Epithelial cell of esophagus (primary cell): ENCODE results near the gene HBE1.

Experiments
- DNase-seq: peaks from one replicate; pipeline ENCODE4 v3.0.0; 2010; ENCODE audit warnings: low read depth
- H3K4me3 ChIP-seq: 2 replicates; pipeline ENCODE4 v1.5.1; 2011; ENCODE audit warnings: mild to moderate bottlenecking, low read length, control low read depth
- TF ChIP-seq, protein P1 (sequence below): IDR thresholded peaks from 2 replicates; pipeline ENCODE4 v1.5.1; 2011; ENCODE audit warnings: low read depth, mild to moderate bottlenecking, low read length, control low read depth, inconsistent platforms; ENCODE audit not compliant: insufficient read depth; ENCODE audit errors: missing control alignments

The HBE1 gene

DNA sequence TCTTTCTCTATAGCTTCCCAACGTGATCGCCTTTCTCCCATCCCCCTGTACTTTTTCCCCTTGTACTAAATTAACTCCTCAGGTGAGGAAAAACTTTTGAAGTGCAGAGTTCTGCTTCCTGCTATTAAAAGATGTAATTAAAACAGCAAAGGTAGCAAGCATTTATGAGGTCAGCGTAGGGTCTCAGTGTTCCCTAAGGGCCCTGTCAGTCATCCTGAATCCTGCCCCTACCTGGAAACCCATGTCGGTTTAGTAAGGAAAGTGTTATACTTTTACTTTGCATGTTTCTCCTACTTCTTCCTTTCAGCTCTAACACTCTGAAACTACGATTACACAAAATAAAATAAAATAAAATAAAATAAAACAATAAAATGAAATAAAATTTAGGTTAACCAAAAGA, 41.6 kb downstream of the HBE1 start:
- DNase-seq: no peak
- TF ChIP-seq, protein P1, sequence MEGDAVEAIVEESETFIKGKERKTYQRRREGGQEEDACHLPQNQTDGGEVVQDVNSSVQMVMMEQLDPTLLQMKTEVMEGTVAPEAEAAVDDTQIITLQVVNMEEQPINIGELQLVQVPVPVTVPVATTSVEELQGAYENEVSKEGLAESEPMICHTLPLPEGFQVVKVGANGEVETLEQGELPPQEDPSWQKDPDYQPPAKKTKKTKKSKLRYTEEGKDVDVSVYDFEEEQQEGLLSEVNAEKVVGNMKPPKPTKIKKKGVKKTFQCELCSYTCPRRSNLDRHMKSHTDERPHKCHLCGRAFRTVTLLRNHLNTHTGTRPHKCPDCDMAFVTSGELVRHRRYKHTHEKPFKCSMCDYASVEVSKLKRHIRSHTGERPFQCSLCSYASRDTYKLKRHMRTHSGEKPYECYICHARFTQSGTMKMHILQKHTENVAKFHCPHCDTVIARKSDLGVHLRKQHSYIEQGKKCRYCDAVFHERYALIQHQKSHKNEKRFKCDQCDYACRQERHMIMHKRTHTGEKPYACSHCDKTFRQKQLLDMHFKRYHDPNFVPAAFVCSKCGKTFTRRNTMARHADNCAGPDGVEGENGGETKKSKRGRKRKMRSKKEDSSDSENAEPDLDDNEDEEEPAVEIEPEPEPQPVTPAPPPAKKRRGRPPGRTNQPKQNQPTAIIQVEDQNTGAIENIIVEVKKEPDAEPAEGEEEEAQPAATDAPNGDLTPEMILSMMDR: no peak
- no peak overlapping the region for H3K4me3 ChIP-seq

DNA sequence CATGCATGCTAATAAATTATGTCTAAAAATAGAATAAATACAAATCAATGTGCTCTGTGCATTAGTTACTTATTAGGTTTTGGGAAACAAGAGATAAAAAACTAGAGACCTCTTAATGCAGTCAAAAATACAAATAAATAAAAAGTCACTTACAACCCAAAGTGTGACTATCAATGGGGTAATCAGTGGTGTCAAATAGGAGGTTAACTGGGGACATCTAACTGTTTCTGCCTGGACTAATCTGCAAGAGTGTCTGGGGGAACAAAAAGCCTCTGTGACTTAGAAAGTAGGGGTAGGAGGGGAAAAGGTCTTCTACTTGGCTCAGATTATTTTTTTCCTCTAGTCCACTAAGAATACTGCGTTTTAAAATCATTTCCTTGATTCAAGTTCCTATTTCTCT, 42.1 kb downstream of the HBE1 start:
- TF ChIP-seq, protein P1: no peak
- no peak for DNase-seq
- H3K4me3 ChIP-seq: no peak overlapping the region

DNA sequence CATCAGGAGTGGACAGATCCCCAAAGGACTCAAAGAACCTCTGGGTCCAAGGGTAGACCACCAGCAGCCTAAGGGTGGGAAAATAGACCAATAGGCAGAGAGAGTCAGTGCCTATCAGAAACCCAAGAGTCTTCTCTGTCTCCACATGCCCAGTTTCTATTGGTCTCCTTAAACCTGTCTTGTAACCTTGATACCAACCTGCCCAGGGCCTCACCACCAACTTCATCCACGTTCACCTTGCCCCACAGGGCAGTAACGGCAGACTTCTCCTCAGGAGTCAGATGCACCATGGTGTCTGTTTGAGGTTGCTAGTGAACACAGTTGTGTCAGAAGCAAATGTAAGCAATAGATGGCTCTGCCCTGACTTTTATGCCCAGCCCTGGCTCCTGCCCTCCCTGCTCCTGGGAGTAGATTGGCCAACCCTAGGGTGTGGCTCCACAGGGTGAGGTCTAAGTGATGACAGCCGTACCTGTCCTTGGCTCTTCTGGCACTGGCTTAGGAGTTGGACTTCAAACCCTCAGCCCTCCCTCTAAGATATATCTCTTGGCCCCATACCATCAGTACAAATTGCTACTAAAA, 42.9 kb downstream of the HBE1 start, which contains the start of gene HBB:
HBB (minus strand) TSS at position 340 of the 579 bp plus-strand sequence; CDS start at position 290, 50 bp downstream.
- DNase-seq: peak; percentile 14
- TF ChIP-seq, protein P1: no peak
- no peak within 1 kb of the TSS for H3K4me3 ChIP-seq

DNA sequence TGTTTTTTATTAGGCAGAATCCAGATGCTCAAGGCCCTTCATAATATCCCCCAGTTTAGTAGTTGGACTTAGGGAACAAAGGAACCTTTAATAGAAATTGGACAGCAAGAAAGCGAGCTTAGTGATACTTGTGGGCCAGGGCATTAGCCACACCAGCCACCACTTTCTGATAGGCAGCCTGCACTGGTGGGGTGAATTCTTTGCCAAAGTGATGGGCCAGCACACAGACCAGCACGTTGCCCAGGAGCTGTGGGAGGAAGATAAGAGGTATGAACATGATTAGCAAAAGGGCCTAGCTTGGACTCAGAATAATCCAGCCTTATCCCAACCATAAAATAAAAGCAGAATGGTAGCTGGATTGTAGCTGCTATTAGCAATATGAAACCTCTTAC, 44.3 kb downstream of the HBE1 start:
- no peak for DNase-seq
- TF ChIP-seq, protein P1: no peak
- no peak overlapping the region for H3K4me3 ChIP-seq

DNA sequence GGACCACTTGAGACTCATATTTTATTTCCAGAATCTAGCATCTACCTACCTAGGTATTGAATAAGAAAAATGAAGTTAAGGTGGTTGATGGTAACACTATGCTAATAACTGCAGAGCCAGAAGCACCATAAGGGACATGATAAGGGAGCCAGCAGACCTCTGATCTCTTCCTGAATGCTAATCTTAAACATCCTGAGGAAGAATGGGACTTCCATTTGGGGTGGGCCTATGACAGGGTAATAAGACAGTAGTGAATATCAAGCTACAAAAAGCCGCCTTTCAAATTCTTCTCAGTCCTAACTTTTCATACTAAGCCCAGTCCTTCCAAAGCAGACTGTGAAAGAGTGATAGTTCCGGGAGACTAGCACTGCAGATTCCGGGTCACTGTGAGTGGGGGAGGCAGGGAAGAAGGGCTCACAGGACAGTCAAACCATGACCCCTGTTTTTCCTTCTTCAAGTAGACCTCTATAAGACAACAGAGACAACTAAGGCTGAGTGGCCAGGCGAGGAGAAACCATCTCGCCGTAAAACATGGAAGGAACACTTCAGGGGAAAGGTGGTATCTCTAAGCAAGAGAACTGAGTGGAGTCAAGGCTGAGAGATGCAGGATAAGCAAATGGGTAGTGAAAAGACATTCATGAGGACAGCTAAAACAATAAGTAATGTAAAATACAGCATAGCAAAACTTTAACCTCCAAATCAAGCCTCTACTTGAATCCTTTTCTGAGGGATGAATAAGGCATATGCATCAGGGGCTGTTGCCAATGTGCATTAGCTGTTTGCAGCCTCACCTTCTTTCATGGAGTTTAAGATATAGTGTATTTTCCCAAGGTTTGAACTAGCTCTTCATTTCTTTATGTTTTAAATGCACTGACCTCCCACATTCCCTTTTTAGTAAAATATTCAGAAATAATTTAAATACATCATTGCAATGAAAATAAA, 44.9 kb downstream of the HBE1 start:
- DNase-seq: no peak
- H3K4me3 ChIP-seq: no peak overlapping the region
- TF ChIP-seq, protein P1: no peak

DNA sequence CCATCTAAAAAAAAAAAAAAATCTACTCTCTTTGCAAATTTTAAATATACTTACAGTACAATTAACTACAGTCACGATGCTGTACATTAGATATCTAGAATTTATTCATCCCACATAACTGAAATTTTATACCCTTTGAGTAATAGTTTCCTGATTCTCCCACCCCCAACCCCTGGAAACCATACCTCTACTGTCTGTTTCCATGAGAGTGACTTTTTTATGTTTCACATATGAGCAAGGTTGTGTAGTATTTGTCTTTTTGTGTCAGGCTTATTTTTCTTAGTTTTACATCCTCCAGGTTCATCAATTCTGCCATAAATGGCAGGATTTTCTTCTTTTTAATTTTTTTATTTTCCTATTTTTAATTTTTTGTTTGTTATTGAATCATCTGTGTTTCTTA, 46.1 kb downstream of the HBE1 start:
- no peak overlapping the region for H3K4me3 ChIP-seq
- TF ChIP-seq, protein P1: no peak
- DNase-seq: no peak
